ENCODE measurements around the gene TTC23. TPM values are rescaled to one million over a fixed set of nuclear protein-coding genes. Genes with fewer than 3 reads are reported as not detected.

TTC23 gene
- total RNA-seq, 1 donor from 2014 or later, result 32.3 TPM

- peaks cover 7% of the 10 kb centered on the region for H3K4me1 Mint-ChIP-seq
- DNase-seq (ENCODE audit: low spot score in 2 of 2, unreplicated experiment in 2 of 2), result no peak
- H3K27ac Mint-ChIP-seq, result no peak overlapping the region
- H3K4me3 Mint-ChIP-seq, result no peak overlapping the region
- H3K36me3 Mint-ChIP-seq, result no peaks in the 10 kb centered on the region
- no peak for TF ChIP-seq CTCF (IDR thresholded peaks at IDR 0.05; ENCODE audit: unreplicated experiment)
- no peaks in the 10 kb centered on the region for H3K9me3 Mint-ChIP-seq
- H3K27me3 Mint-ChIP-seq (ENCODE audit: low read depth), result peaks cover 41% of the 10 kb centered on the region
These were observed 152.4 kb downstream of the TTC23 start for GRCh38 chr15:99096894-99097426.

- TF ChIP-seq CTCF (IDR thresholded peaks at IDR 0.05; ENCODE audit: unreplicated experiment), result no peak
- no peaks in the 10 kb centered on the region for H3K9me3 Mint-ChIP-seq
- no peak overlapping the region for H3K27ac Mint-ChIP-seq
- peaks cover 10% of the 10 kb centered on the region for H3K4me1 Mint-ChIP-seq
- DNase-seq (ENCODE audit: low spot score in 2 of 2, unreplicated experiment in 2 of 2), result no peak
- H3K36me3 Mint-ChIP-seq, result no peaks in the 10 kb centered on the region
- H3K27me3 Mint-ChIP-seq (ENCODE audit: low read depth), result peaks cover 35% of the 10 kb centered on the region
- H3K4me3 Mint-ChIP-seq, result no peak overlapping the region
These were observed 153.0 kb downstream of the TTC23 start for GRCh38 chr15:99096173-99096893.

- H3K27me3 Mint-ChIP-seq (ENCODE audit: low read depth), result peaks cover 33% of the 10 kb centered on the region
- no peak overlapping the region for H3K4me3 Mint-ChIP-seq
- no peaks in the 10 kb centered on the region for H3K9me3 Mint-ChIP-seq
- H3K4me1 Mint-ChIP-seq, result peaks cover 10% of the 10 kb centered on the region
- DNase-seq (ENCODE audit: low spot score in 2 of 2, unreplicated experiment in 2 of 2), result no peak
- no peaks in the 10 kb centered on the region for H3K36me3 Mint-ChIP-seq
- no peak overlapping the region for H3K27ac Mint-ChIP-seq
- no peak for TF ChIP-seq CTCF (IDR thresholded peaks at IDR 0.05; ENCODE audit: unreplicated experiment)
These were observed 153.8 kb downstream of the TTC23 start for GRCh38 chr15:99095626-99096025.

GRCh38 chr15:99092554-99093172, 156.7 kb downstream of the TTC23 start:
- no peak for TF ChIP-seq CTCF (IDR thresholded peaks at IDR 0.05; ENCODE audit: unreplicated experiment)
- DNase-seq (ENCODE audit: low spot score in 2 of 2, unreplicated experiment in 2 of 2), result no peak
- Mint-ChIP-seq H3K27me3 (ENCODE audit: low read depth) (peaks cover 13% of the 10 kb centered on the region), H3K36me3 (no peaks in the 10 kb centered on the region), H3K4me1 (peaks cover 8% of the 10 kb centered on the region), H3K9me3 (no peaks in the 10 kb centered on the region), H3K4me3 (no peak overlapping the region), H3K27ac (no peak overlapping the region)

- Mint-ChIP-seq H3K4me1 (peaks cover 8% of the 10 kb centered on the region), H3K4me3 (no peak overlapping the region), H3K27me3 (ENCODE audit: low read depth) (peaks cover 5% of the 10 kb centered on the region), H3K27ac (no peak overlapping the region), H3K36me3 (no peaks in the 10 kb centered on the region), H3K9me3 (no peaks in the 10 kb centered on the region)
- no peak for DNase-seq (ENCODE audit: low spot score in 2 of 2, unreplicated experiment in 2 of 2)
- TF ChIP-seq CTCF (IDR thresholded peaks at IDR 0.05; ENCODE audit: unreplicated experiment), result no peak
These were observed 158.4 kb downstream of the TTC23 start for GRCh38 chr15:99090938-99091337.

All from mesothelial cell of epicardium (in vitro differentiated cells).